H1 (cell line): Measurements from ENCODE around the gene PDE4D. TPM values are rescaled to one million over a fixed set of nuclear protein-coding genes. Genes with fewer than 3 reads are reported as not detected.

ENCODE experiments used
- BACH1 ChIP-seq: IDR thresholded peaks from 2 replicates; pipeline ENCODE4 v1.6.1; 2012; ENCODE audit warnings: low read length, improper control_type of control experiment
- GABPA ChIP-seq: IDR thresholded peaks from 2 replicates; pipeline ENCODE4 v1.6.1; 2011; ENCODE audit warnings: mild to moderate bottlenecking, low read length, moderate library complexity, borderline replicate concordance; ENCODE audit not compliant: insufficient read depth
- HDAC2 ChIP-seq, 2 experiments: fragments of 300-600 bp in 1 of 2; sonication (generic) in 1 of 2; IDR thresholded peaks; 2 replicates each; pipeline ENCODE4 v1.6.1; 2011 to 2012; ENCODE audit warnings: low read depth in 2 of 2, low read length in 2 of 2, mild to moderate bottlenecking in 2 of 2, moderate library complexity in 2 of 2, borderline replicate concordance in 1 of 2, inconsistent platforms in 1 of 2
- RNF2 ChIP-seq: fragments of 200-900, 300-1000 bp; sonication (generic); IDR thresholded peaks from 2 replicates; pipeline ENCODE4 v1.7.1; 2016; ENCODE audit warnings: borderline replicate concordance, low read depth, mild to moderate bottlenecking, antibody characterized with exemption, low read length; ENCODE audit not compliant: poor library complexity, severe bottlenecking; ENCODE audit errors: missing control alignments
- RXRA ChIP-seq: IDR thresholded peaks from 2 replicates; pipeline ENCODE4 v1.6.1; 2011; ENCODE audit warnings: low read depth, mild to moderate bottlenecking, low read length, moderate library complexity; ENCODE audit not compliant: insufficient read depth
- SAP30 ChIP-seq: fragments of 300-600 bp; sonication (generic); IDR thresholded peaks from 2 replicates; pipeline ENCODE4 v1.7.1; 2012; ENCODE audit warnings: low read length, moderate library complexity, mild to moderate bottlenecking, inconsistent platforms; ENCODE audit not compliant: insufficient read depth, insufficient replicate concordance
- polyA plus RNA-seq, 7 experiments: library from polyadenylated mRNA; depleted of rRNA in 3 of 7; stranded (reverse) in 5 of 7; unstranded in 2 of 7; fragments of >200 nt in 5 of 7; fragments of 200-250 nt in 2 of 7; gene quantifications; 1 replicate in 5 of 7; 2 replicates in 1 of 7; 4 replicates in 1 of 7; pipeline versions ENCODE4 v1.2.1 to v1.2.3, GENCODE V29; 2011 to 2013; ENCODE audit warnings: missing spikeins in 2 of 7, mixed read lengths in 2 of 7
- total RNA-seq: library from RNA; stranded (reverse); fragmentation: NEBNext Ultra II Directional; extraction: Animal tissue kit (Norgen Biotek cat#: 25700); gene quantifications from 2 replicates; pipeline ENCODE4 v1.2.1, GENCODE V29; 2021

Gene PDE4D
- total and polyA plus RNA-seq, 2 of the 8 experiments (the other 6 are each of a cell fraction or from before 2014, with no cell fraction given) = 2.3 to 3.7 TPM

GRCh38 chr5:58961631-58962280 is 931.8 kb downstream of the PDE4D start (continued):
- TF ChIP-seq BACH1 (no peak), SAP30 (no peak), RXRA (no peak), RNF2 (no peak), GABPA (no peak), HDAC2 (IDR thresholded peaks at IDR 0.05; ENCODE audit: borderline replicate concordance in 1 of 2, low read depth in 2 of 2, low read length in 2 of 2) (no peak)
